Measurements from ENCODE around the gene DHRS2. TPM values are rescaled to one million over a fixed set of nuclear protein-coding genes. Genes with fewer than 3 reads are reported as not detected.
"Not testable (repeated sequence)": the region's sequence is repeated elsewhere in the genome, so short reads cannot be mapped to it uniquely, and the experiment has no call there.

DHRS2 gene
- total RNA-seq, 4 donors from 2014 or later: 0.21 to 2.6 (median 1.3) TPM

- Histone ChIP-seq H3K4me3 (no peak overlapping the region), H3K36me3 (no peaks in the 10 kb centered on the region), H3K9me3 (no peaks in the 10 kb centered on the region), H3K27ac (no peak overlapping the region), H3K27me3 (no peaks in the 10 kb centered on the region), H3K4me1 (no peaks in the 10 kb centered on the region)
- TF ChIP-seq POLR2AphosphoS5 (IDR thresholded peaks at IDR 0.05) (no peak), POLR2A (IDR thresholded peaks at IDR 0.05) (no peak), EP300 (IDR thresholded peaks at IDR 0.05) (no peak)
- TF ChIP-seq, protein P1, sequence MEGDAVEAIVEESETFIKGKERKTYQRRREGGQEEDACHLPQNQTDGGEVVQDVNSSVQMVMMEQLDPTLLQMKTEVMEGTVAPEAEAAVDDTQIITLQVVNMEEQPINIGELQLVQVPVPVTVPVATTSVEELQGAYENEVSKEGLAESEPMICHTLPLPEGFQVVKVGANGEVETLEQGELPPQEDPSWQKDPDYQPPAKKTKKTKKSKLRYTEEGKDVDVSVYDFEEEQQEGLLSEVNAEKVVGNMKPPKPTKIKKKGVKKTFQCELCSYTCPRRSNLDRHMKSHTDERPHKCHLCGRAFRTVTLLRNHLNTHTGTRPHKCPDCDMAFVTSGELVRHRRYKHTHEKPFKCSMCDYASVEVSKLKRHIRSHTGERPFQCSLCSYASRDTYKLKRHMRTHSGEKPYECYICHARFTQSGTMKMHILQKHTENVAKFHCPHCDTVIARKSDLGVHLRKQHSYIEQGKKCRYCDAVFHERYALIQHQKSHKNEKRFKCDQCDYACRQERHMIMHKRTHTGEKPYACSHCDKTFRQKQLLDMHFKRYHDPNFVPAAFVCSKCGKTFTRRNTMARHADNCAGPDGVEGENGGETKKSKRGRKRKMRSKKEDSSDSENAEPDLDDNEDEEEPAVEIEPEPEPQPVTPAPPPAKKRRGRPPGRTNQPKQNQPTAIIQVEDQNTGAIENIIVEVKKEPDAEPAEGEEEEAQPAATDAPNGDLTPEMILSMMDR (IDR thresholded peaks at IDR 0.05): no peak
- WGBS: 53% methylated on average over 3 of the region's 3 CpGs
- DNase-seq (ENCODE audit: low spot score in 2 of 2): no peak
These were observed 34.3 kb downstream of the DHRS2 start for GRCh38 chr14:23670481-23670880.

DNA sequence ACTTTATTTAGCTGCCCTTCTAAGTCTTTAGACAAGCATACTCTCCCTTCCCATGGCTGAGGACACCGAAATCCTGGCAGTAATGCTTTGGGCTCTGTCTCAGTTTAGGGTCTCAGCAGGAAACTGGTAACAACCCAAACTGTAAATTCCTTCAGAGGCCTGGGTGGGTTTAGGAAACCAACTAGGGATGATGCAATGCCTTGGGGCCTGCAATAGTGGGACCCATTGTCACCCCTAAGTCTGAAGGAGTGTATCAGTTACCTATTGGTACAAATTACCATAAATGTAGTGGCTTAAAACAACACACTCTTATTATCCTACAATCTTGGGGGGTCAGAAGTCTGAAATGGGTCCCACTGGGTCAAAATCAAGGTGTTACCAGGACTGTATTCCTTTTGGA is 36.0 kb downstream of the DHRS2 start:
- Histone ChIP-seq H3K27me3 (no peaks in the 10 kb centered on the region), H3K4me1 (no peaks in the 10 kb centered on the region), H3K9me3 (no peaks in the 10 kb centered on the region), H3K36me3 (no peaks in the 10 kb centered on the region), H3K4me3 (no peak overlapping the region), H3K27ac (no peak overlapping the region)
- TF ChIP-seq POLR2A (IDR thresholded peaks at IDR 0.05): no peak
- TF ChIP-seq, protein P1 (IDR thresholded peaks at IDR 0.05): no peak
- TF ChIP-seq EP300 (IDR thresholded peaks at IDR 0.05): no peak
- TF ChIP-seq POLR2AphosphoS5 (IDR thresholded peaks at IDR 0.05): no peak
- WGBS: 100% methylated on average over 1 of the region's 1 CpG
- DNase-seq (ENCODE audit: low spot score in 2 of 2): no peak

- WGBS: 47% methylated on average over 2 of the region's 2 CpGs
These were observed 39.2 kb downstream of the DHRS2 start for GRCh38 chr14:23675337-23675736.

DNA sequence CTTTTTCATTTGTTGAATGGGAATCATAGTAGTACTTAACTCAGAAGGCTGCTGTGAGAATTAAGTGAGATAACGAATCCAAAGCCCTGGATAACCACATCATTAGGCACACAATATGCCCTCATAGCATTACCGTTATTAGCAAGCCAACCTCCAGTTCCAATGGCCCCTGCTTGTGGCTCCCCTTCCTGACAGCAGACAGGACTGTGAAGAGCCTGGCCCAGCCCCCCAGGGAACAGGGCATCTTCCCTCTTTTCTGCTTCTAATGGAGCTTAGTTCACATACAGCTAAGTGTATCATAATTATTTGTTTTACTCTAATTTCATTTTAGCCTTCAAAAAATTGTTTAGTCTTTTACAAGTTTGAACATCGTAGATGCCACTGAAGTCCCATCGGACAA is 39.7 kb downstream of the DHRS2 start:
- no peak overlapping the region for H3K27ac ChIP-seq
- H3K36me3 ChIP-seq: no peaks in the 10 kb centered on the region
- no peaks in the 10 kb centered on the region for H3K27me3 ChIP-seq
- no peaks in the 10 kb centered on the region for H3K9me3 ChIP-seq
- H3K4me3 ChIP-seq: no peak overlapping the region
- WGBS: 77% methylated on average over 4 of the region's 4 CpGs
- TF ChIP-seq POLR2A (IDR thresholded peaks at IDR 0.05): no peak
- TF ChIP-seq POLR2AphosphoS5 (IDR thresholded peaks at IDR 0.05): no peak
- TF ChIP-seq EP300 (IDR thresholded peaks at IDR 0.05): no peak
- TF ChIP-seq, protein P1 (IDR thresholded peaks at IDR 0.05): no peak
- no peak for DNase-seq (ENCODE audit: low spot score in 2 of 2)
- no peaks in the 10 kb centered on the region for H3K4me1 ChIP-seq

More at GRCh38 chr14:23675337-23675736, 39.2 kb downstream of the DHRS2 start:
- Histone ChIP-seq H3K27me3 (no peaks in the 10 kb centered on the region), H3K9me3 (no peaks in the 10 kb centered on the region), H3K36me3 (no peaks in the 10 kb centered on the region), H3K4me3 (no peak overlapping the region), H3K4me1 (no peaks in the 10 kb centered on the region), H3K27ac (no peak overlapping the region)
- TF ChIP-seq POLR2A (IDR thresholded peaks at IDR 0.05) (no peak), EP300 (IDR thresholded peaks at IDR 0.05) (no peak), POLR2AphosphoS5 (IDR thresholded peaks at IDR 0.05) (no peak)
- TF ChIP-seq, protein P1 (IDR thresholded peaks at IDR 0.05): no peak
- no peak for DNase-seq (ENCODE audit: low spot score in 2 of 2)

DNA sequence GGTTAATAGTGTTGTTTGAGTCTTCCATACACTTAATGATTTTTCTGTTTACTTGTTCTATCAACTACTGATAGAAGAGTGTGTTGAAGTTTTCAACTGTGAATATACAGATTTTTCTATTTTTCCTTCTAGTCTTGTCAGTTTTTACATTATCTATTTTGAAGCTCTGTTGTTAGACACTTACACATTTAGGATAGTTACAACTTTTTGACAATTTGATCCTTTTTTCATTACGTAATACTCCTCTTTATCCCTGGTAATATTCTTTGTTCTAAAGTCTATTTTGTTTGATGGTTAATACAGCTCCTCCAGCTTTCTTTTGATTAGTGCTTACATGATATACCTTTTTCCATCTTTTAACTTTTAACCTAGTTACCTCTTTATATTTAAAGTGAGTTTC is 45.2 kb downstream of the DHRS2 start:
- Histone ChIP-seq H3K4me1 (no peaks in the 10 kb centered on the region), H3K9me3 (no peaks in the 10 kb centered on the region), H3K36me3 (no peaks in the 10 kb centered on the region), H3K27ac (no peak overlapping the region), H3K4me3 (no peak overlapping the region), H3K27me3 (peaks cover 8% of the 10 kb centered on the region)
- 81% methylated on average over 1 of the region's 1 CpG for WGBS
- DNase-seq (ENCODE audit: low spot score in 2 of 2): no peak
- TF ChIP-seq POLR2AphosphoS5 (IDR thresholded peaks at IDR 0.05): no peak
- no peak for TF ChIP-seq POLR2A (IDR thresholded peaks at IDR 0.05)
- TF ChIP-seq EP300 (IDR thresholded peaks at IDR 0.05): no peak
- TF ChIP-seq, protein P1 (IDR thresholded peaks at IDR 0.05): no peak

DNA sequence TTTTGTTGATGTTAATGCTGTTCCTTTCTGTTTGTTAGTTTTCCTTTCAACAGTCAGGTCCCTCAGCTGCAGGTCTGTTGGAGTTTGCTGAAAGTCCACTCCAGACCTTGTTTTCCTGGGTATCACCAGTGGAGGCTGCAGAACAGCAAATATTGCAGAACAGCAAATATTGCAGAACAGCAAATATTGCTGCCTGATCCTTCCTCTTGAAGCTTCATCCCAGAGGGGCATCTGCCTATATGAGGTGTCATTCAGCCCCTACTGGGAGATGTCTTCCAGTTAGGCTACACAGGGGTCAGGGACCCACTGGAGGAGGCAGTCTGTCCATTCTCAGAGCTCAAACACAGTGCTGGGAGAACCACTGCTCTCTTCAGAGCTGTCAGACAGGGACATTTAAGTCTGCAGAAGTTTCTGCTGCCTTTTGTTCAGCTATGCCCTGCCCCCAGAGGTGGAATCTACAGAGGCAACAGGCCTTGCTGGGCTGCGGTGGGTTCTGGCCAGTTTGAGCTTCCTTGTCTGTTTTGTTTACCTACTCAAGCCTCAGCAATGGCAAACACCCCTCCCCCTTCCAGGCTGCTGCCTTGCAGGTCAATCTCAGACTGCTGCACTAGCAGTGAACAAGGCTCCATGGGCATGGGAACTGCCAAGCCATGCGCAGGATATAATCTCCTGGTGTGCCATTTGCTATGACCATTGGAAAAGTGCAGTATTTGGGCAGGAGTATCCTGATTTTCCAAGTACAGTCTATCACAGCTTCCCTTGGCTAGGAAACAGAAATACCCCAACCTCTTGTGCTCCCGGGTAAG is 53.7 kb downstream of the DHRS2 start:
- WGBS: 85% methylated on average over 3 of the region's 3 CpGs
- H3K9me3 ChIP-seq; DNase-seq (ENCODE audit: low spot score in 2 of 2); H3K36me3 ChIP-seq; H3K4me3 ChIP-seq; H3K27ac ChIP-seq; H3K27me3 ChIP-seq: not testable (repeated sequence)
- H3K4me1 ChIP-seq: peaks cover 11% of the 10 kb centered on the region
